Measurements from ENCODE around the gene ATP10A. TPM values are rescaled to one million over a fixed set of nuclear protein-coding genes. Genes with fewer than 3 reads are reported as not detected.

Gene ATP10A
- total RNA-seq, 1 experiment from 2014 or later: 0.02 TPM

- Histone ChIP-seq H2AFZ (ENCODE audit: low read depth, low read length, poor library complexity, severe bottlenecking) (no peak overlapping the region), H3K27me3 (ENCODE audit: insufficient read depth, low read length) (no peaks in the 10 kb centered on the region), H3K4me1 (ENCODE audit: control insufficient read depth in 1 of 2, insufficient read depth in 2 of 2, low read length in 2 of 2) (no peaks in the 10 kb centered on the region), H4K20me1 (ENCODE audit: insufficient read depth) (no peaks in the 10 kb centered on the region), H3K9me2 (ENCODE audit: insufficient read depth) (no peaks in the 10 kb centered on the region), H3K36me3 (ENCODE audit: control insufficient read depth in 1 of 2, insufficient read depth in 2 of 2, low read length in 2 of 2) (no peaks in the 10 kb centered on the region), H3K9me3 (ENCODE audit: control insufficient read depth in 1 of 2, insufficient read depth in 1 of 2, low read depth in 1 of 2, low read length in 2 of 2) (peaks cover 4 to 20% of the 10 kb centered on the region in 2 experiments; a peak in 2 of 4 replicates), H3K79me2 (ENCODE audit: insufficient read depth, low read length) (no peaks in the 10 kb centered on the region), H3K27ac (ENCODE audit: low read depth, low read length) (no peak overlapping the region), H3K4me2 (ENCODE audit: low read length) (no peak overlapping the region), H3K9ac (ENCODE audit: low read length) (no peak overlapping the region), H3K4me3 (replicated peaks in 1 of 2; ENCODE audit: low read depth in 1 of 2, low read length in 2 of 2) (no peak overlapping the region)
- RAD21 ChIA-PET (ENCODE audit: low non-redundant PET in 1 of 2, low total read pairs in 2 of 2, uncharacterized antibody in 2 of 2, unreplicated experiment in 2 of 2): no interaction called here
- CTCF ChIA-PET: no interaction called here
- POLR2A ChIA-PET: no interaction called here
- no TSS peak for BruUV-seq (replicated peaks)
- TF ChIP-seq JUND (IDR thresholded peaks at IDR 0.05) (no peak), CEBPB (IDR thresholded peaks at IDR 0.05; ENCODE audit: low read depth) (no peak), RAD21 (IDR thresholded peaks at IDR 0.05; ENCODE audit: low read depth) (no peak), ZBTB33 (IDR thresholded peaks at IDR 0.05; ENCODE audit: extremely low read depth, insufficient replicate concordance, low read length) (no peak), SRF (IDR thresholded peaks at IDR 0.05; ENCODE audit: low read depth) (no peak), YY1 (IDR thresholded peaks at IDR 0.05; ENCODE audit: extremely low read depth, insufficient replicate concordance, low read depth, low read length) (no peak), EZH2 (IDR thresholded peaks at IDR 0.05) (no peak), POLR2A (IDR thresholded peaks at IDR 0.05; ENCODE audit: borderline replicate concordance, extremely low read depth, insufficient read depth, insufficient read length) (no peak), POLR2AphosphoS5 (IDR thresholded peaks at IDR 0.05; ENCODE audit: low read depth, low read length) (no peak), ZNF274 (IDR thresholded peaks at IDR 0.05; ENCODE audit: low read depth, low read length) (no peak), TCF7L2 (IDR thresholded peaks at IDR 0.05; ENCODE audit: borderline replicate concordance, extremely low read depth, insufficient read depth, insufficient read length) (no peak), ELF1 (IDR thresholded peaks at IDR 0.05; ENCODE audit: borderline replicate concordance, low read depth) (no peak), EGR1 (IDR thresholded peaks at IDR 0.05; ENCODE audit: low read depth) (no peak), EZH2phosphoT487 (IDR thresholded peaks at IDR 0.05; ENCODE audit: borderline replicate concordance) (no peak), SIN3A (IDR thresholded peaks at IDR 0.05; ENCODE audit: low read depth) (no peak), FOSL1 (IDR thresholded peaks at IDR 0.05; ENCODE audit: low read depth) (no peak), CBX3 (IDR thresholded peaks at IDR 0.05; ENCODE audit: low read depth) (no peak)
- TF ChIP-seq, protein P1, sequence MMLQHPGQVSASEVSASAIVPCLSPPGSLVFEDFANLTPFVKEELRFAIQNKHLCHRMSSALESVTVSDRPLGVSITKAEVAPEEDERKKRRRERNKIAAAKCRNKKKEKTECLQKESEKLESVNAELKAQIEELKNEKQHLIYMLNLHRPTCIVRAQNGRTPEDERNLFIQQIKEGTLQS (IDR thresholded peaks at IDR 0.05): no peak
- TF ChIP-seq, protein P2, sequence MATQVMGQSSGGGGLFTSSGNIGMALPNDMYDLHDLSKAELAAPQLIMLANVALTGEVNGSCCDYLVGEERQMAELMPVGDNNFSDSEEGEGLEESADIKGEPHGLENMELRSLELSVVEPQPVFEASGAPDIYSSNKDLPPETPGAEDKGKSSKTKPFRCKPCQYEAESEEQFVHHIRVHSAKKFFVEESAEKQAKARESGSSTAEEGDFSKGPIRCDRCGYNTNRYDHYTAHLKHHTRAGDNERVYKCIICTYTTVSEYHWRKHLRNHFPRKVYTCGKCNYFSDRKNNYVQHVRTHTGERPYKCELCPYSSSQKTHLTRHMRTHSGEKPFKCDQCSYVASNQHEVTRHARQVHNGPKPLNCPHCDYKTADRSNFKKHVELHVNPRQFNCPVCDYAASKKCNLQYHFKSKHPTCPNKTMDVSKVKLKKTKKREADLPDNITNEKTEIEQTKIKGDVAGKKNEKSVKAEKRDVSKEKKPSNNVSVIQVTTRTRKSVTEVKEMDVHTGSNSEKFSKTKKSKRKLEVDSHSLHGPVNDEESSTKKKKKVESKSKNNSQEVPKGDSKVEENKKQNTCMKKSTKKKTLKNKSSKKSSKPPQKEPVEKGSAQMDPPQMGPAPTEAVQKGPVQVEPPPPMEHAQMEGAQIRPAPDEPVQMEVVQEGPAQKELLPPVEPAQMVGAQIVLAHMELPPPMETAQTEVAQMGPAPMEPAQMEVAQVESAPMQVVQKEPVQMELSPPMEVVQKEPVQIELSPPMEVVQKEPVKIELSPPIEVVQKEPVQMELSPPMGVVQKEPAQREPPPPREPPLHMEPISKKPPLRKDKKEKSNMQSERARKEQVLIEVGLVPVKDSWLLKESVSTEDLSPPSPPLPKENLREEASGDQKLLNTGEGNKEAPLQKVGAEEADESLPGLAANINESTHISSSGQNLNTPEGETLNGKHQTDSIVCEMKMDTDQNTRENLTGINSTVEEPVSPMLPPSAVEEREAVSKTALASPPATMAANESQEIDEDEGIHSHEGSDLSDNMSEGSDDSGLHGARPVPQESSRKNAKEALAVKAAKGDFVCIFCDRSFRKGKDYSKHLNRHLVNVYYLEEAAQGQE (IDR thresholded peaks at IDR 0.05; ENCODE audit: low read depth): no peak
- intact Hi-C loops (cut with micrococcal nuclease): no loop called here
- DNase-seq (ENCODE audit: low read depth, low spot score) (no peak), ATAC-seq (no peak)
These were observed 145.5 kb downstream of the ATP10A start for GRCh38 chr15:25717457-25718168.
